Osteocyte (in vitro differentiated cells): ENCODE measurements around the gene NR2F1. TPM values are rescaled to one million over a fixed set of nuclear protein-coding genes. Genes with fewer than 3 reads are reported as not detected.

Experiments
- DNase-seq: peaks from one replicate; pipeline ENCODE4 v3.0.0; 2021; ENCODE audit warnings: mixed read lengths; ENCODE audit not compliant: unreplicated experiment; ENCODE audit errors: extremely low spot score
- H3K27ac Mint-ChIP-seq: one replicate; pipeline ENCODE4 v1.8.0; 2021; ENCODE audit warnings: mild to moderate bottlenecking, mixed read lengths; ENCODE audit not compliant: unreplicated experiment
- H3K27me3 Mint-ChIP-seq: one replicate; pipeline ENCODE4 v1.8.0; 2021; ENCODE audit warnings: mixed read lengths; ENCODE audit not compliant: unreplicated experiment
- H3K36me3 Mint-ChIP-seq: one replicate; pipeline ENCODE4 v1.8.0; 2021; ENCODE audit warnings: mixed read lengths; ENCODE audit not compliant: unreplicated experiment
- H3K4me1 Mint-ChIP-seq: one replicate; pipeline ENCODE4 v1.8.0; 2021; ENCODE audit warnings: mixed read lengths; ENCODE audit not compliant: unreplicated experiment
- H3K4me3 Mint-ChIP-seq: one replicate; pipeline ENCODE4 v1.8.0; 2021; ENCODE audit warnings: mild to moderate bottlenecking, moderate library complexity, mixed read lengths; ENCODE audit not compliant: unreplicated experiment
- H3K9me3 Mint-ChIP-seq: one replicate; pipeline ENCODE4 v1.8.0; 2021; ENCODE audit warnings: mixed read lengths; ENCODE audit not compliant: unreplicated experiment
- CTCF ChIP-seq: fragments of 200-600 bp; sonication (generic); IDR thresholded peaks from 2 replicates; pipeline ENCODE4 v1.5.0; 2021; ENCODE audit warnings: antibody characterized with exemption, mild to moderate bottlenecking, moderate library complexity
- total RNA-seq: library from RNA; stranded (reverse); gene quantifications from 2 replicates; pipeline ENCODE4 v1.2.1, GENCODE V29; 2021

NR2F1 gene
- total RNA-seq, 1 donor from 2014 or later = 197 TPM

GRCh38 chr5:93589829-93590215 is 6.8 kb downstream of the NR2F1 start:
- H3K9me3 Mint-ChIP-seq = no peaks in the 10 kb centered on the region
- H3K27ac Mint-ChIP-seq = peak overlapping the region; percentile 98
- peak; percentile 14 for TF ChIP-seq CTCF
- peaks cover 61% of the 10 kb centered on the region for H3K4me1 Mint-ChIP-seq
- peak overlapping the region; percentile 97 for H3K4me3 Mint-ChIP-seq
- peaks cover 62% of the 10 kb centered on the region for H3K36me3 Mint-ChIP-seq
- no peaks in the 10 kb centered on the region for H3K27me3 Mint-ChIP-seq
- DNase-seq = no peak

GRCh38 chr5:93590493-93590892 is 7.5 kb downstream of the NR2F1 start:
- Mint-ChIP-seq H3K4me3 (peak overlapping the region; percentile 97), H3K9me3 (no peaks in the 10 kb centered on the region), H3K27ac (peak overlapping the region; percentile 98), H3K4me1 (peaks cover 67% of the 10 kb centered on the region), H3K27me3 (no peaks in the 10 kb centered on the region), H3K36me3 (peaks cover 67% of the 10 kb centered on the region)
- TF ChIP-seq CTCF = no peak
- no peak for DNase-seq

GRCh38 chr5:93591323-93591945 is 8.4 kb downstream of the NR2F1 start:
- no peak for DNase-seq
- Mint-ChIP-seq H3K27me3 (no peaks in the 10 kb centered on the region), H3K36me3 (peaks cover 63% of the 10 kb centered on the region), H3K27ac (peak overlapping the region; percentile 98), H3K4me1 (peaks cover 77% of the 10 kb centered on the region), H3K9me3 (no peaks in the 10 kb centered on the region), H3K4me3 (peak overlapping the region; percentile 97)
- no peak for TF ChIP-seq CTCF

- no peaks in the 10 kb centered on the region for H3K9me3 Mint-ChIP-seq
Observed at GRCh38 chr5:93592883-93593282, 9.9 kb downstream of the NR2F1 start.

More at GRCh38 chr5:93592883-93593282, 9.9 kb downstream of the NR2F1 start:
- Mint-ChIP-seq H3K36me3 (peaks cover 50% of the 10 kb centered on the region), H3K27me3 (no peaks in the 10 kb centered on the region), H3K27ac (no peak overlapping the region), H3K4me1 (peaks cover 80% of the 10 kb centered on the region), H3K4me3 (peak overlapping the region; percentile 67)
- TF ChIP-seq CTCF = no peak
- no peak for DNase-seq
